Esophagus squamous epithelium (tissue), 5 donors: ENCODE data around the gene LTBP2. TPM values are rescaled to one million over a fixed set of nuclear protein-coding genes. Genes with fewer than 3 reads are reported as not detected.

Experiments
- DNase-seq: peaks from one replicate; lab custom pipeline; 2025; lab: John Stamatoyannopoulos, UW
- H3K27ac ChIP-seq, 4 donors: fragments of 200-600 bp; sonication (generic); one replicate each; pipeline ENCODE4 v1.5.1; 2016 to 2019; ENCODE audit warnings: mild to moderate bottlenecking in 1 of 4
- H3K27me3 ChIP-seq, 4 donors: fragments of 200-600 bp; sonication (generic); 1 replicate in 3 of 4; 2 replicates in 1 of 4; pipeline versions ENCODE4 v1.5.1 to v1.6.0; 2017 to 2021; ENCODE audit warnings: antibody characterized with exemption in 1 of 4
- H3K36me3 ChIP-seq, 3 donors: fragments of 200-600 bp; sonication (generic); one replicate each; pipeline ENCODE4 v1.5.1; 2016 to 2019
- H3K4me1 ChIP-seq, 3 donors: fragments of 200-600 bp; sonication (generic); one replicate each; pipeline ENCODE4 v1.5.1; 2017 to 2019
- H3K4me3 ChIP-seq, 4 donors: fragments of 200-600 bp; sonication (generic); 1 replicate in 3 of 4; 2 replicates in 1 of 4; pipeline ENCODE4 v1.5.1; 2016 to 2019; ENCODE audit warnings: mild to moderate bottlenecking in 2 of 4, moderate library complexity in 1 of 4
- H3K9me3 ChIP-seq, 3 donors: fragments of 200-600 bp; sonication (generic); one replicate each; pipeline ENCODE4 v1.5.1; 2016 to 2019
- POLR2A ChIP-seq, 4 donors: fragments of 450-650 bp; IDR thresholded peaks; one replicate each; pipeline ENCODE4 v1.6.1; 2017; ENCODE audit warnings: antibody characterized with exemption in 4 of 4, mild to moderate bottlenecking in 4 of 4, moderate library complexity in 3 of 4
- WGBS, 2 donors: methylation state at CpG; one replicate each; pipeline ENCODE4 v1.1.5; 2018; 5-methylcytosine and 5-hydroxymethylcytosine counted together
- intact Hi-C: fragments of 100-400 bp; cut with DNase I; formaldehyde crosslinking; loops from one replicate; pipeline ENCODE4 v1.15.0; 2022
- total RNA-seq, 4 donors: library from RNA; depleted of rRNA; stranded (reverse); fragments of >200 nt; gene quantifications; one replicate each; pipeline ENCODE4 v1.1.0, GENCODE V29; 2016
- TF ChIP-seq, protein P1 (sequence below), 6 experiments: fragments of 450-650 bp in 4 of 6; fragments of 200-600 bp in 2 of 6; sonication (generic) in 2 of 6; IDR thresholded peaks; one replicate each; pipeline ENCODE4 v1.5.1; 2016 to 2019; ENCODE audit warnings: antibody characterized with exemption in 6 of 6, mild to moderate bottlenecking in 4 of 6, moderate library complexity in 4 of 6
- donor health status: DM: yes; HTN: yes; CAD: no.

The LTBP2 gene
- total RNA-seq, 4 donors from 2014 or later, result 10.3 to 41.6 (median 17.0) TPM

DNA sequence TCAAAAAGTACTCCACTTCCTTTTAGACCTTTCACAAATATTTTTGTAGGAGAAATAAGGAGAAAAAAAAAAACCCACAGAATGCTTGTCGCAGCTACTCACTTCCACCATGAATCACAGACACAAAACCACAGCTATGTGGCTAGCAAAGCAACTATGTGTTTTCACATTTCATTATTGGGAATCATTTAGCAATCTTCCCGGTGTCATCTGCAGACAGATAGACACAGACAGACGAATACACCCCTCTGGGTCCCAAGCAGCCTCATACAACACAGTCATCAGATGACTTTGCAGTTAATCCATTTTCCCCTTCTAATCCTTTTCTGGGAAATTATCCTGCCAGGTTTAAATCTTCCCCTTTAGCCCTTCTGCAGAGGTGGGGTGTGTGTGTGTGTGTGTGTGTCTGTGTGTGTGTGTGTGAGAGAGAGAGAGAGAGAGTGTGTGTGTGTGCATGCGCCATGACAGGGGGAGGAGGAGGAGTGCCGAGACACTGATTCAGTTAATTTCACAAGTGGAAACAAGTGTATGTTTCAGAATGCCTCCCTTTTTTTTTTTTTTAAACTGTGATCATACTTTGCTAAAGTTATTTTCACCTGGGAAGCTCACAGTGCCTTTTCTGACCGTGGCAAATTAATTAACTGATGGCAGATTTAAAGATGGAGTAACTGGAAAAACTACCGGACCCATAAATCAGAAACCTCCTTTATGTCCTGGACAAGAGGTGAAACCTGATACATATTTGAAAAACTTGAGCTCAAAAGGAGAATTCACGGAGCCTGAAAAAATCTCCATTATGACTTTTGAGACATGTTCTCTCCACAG is 39.9 kb downstream of the LTBP2 start:
- no peak for DNase-seq
- Histone ChIP-seq H3K36me3 (no peaks in the 10 kb centered on the region), H3K4me3 (peak overlapping the region in 3 of 4 donors; percentile 4 to 44 (median 16)), H3K27me3 (no peaks in the 10 kb centered on the region), H3K4me1 (peaks cover 66 to 98% (median 77%) of the 10 kb centered on the region in 3 donors), H3K27ac (peak overlapping the region; percentile 75 to 95 (median 90)), H3K9me3 (no peaks in the 10 kb centered on the region)
- WGBS, 2 donors, result 11 to 14% methylated on average over 8 of the region's 8 CpGs
- intact Hi-C loops, result no loop called here
- no peak for TF ChIP-seq POLR2A (IDR thresholded peaks at IDR 0.05)
- TF ChIP-seq, protein P1, sequence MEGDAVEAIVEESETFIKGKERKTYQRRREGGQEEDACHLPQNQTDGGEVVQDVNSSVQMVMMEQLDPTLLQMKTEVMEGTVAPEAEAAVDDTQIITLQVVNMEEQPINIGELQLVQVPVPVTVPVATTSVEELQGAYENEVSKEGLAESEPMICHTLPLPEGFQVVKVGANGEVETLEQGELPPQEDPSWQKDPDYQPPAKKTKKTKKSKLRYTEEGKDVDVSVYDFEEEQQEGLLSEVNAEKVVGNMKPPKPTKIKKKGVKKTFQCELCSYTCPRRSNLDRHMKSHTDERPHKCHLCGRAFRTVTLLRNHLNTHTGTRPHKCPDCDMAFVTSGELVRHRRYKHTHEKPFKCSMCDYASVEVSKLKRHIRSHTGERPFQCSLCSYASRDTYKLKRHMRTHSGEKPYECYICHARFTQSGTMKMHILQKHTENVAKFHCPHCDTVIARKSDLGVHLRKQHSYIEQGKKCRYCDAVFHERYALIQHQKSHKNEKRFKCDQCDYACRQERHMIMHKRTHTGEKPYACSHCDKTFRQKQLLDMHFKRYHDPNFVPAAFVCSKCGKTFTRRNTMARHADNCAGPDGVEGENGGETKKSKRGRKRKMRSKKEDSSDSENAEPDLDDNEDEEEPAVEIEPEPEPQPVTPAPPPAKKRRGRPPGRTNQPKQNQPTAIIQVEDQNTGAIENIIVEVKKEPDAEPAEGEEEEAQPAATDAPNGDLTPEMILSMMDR (IDR thresholded peaks at IDR 0.05), result no peak

GRCh38 chr14:74571441-74571841 is 40.6 kb downstream of the LTBP2 start:
- Histone ChIP-seq H3K9me3 (no peaks in the 10 kb centered on the region), H3K4me3 (peak overlapping the region in 1 of 4 donors; percentile 24), H3K4me1 (peaks cover 73 to 98% (median 78%) of the 10 kb centered on the region in 3 donors), H3K27me3 (no peaks in the 10 kb centered on the region), H3K27ac (peak overlapping the region; percentile 75 to 95 (median 90)), H3K36me3 (no peaks in the 10 kb centered on the region)
- no peak for DNase-seq
- intact Hi-C loops, result no loop called here
- WGBS, 2 donors, result 12 to 15% methylated on average over 9 of the region's 9 CpGs
- no peak for TF ChIP-seq POLR2A (IDR thresholded peaks at IDR 0.05)
- TF ChIP-seq, protein P1 (IDR thresholded peaks at IDR 0.05), result no peak

- H3K27ac ChIP-seq, result peak overlapping the region; percentile 75 to 95 (median 90)
- intact Hi-C loops, result no loop called here
- DNase-seq, result no peak
- H3K4me3 ChIP-seq, result no peak overlapping the region
- no peaks in the 10 kb centered on the region for H3K36me3 ChIP-seq
- no peaks in the 10 kb centered on the region for H3K9me3 ChIP-seq
- WGBS, 2 donors, result 59 to 61% methylated on average over 4 to 5 of the region's 5 CpGs
- TF ChIP-seq POLR2A (IDR thresholded peaks at IDR 0.05), result no peak
- TF ChIP-seq, protein P1 (IDR thresholded peaks at IDR 0.05), result no peak
- H3K27me3 ChIP-seq, result no peaks in the 10 kb centered on the region
- peaks cover 78 to 100% (median 80%) of the 10 kb centered on the region in 3 donors for H3K4me1 ChIP-seq
Observed at GRCh38 chr14:74570696-74571095, 41.3 kb downstream of the LTBP2 start.

- TF ChIP-seq, protein P1 (IDR thresholded peaks at IDR 0.05), result no peak
- TF ChIP-seq POLR2A (IDR thresholded peaks at IDR 0.05), result no peak
- Histone ChIP-seq H3K27ac (peak overlapping the region; percentile 75 to 95 (median 90)), H3K36me3 (no peaks in the 10 kb centered on the region), H3K9me3 (no peaks in the 10 kb centered on the region), H3K27me3 (no peaks in the 10 kb centered on the region), H3K4me1 (peaks cover 78 to 100% (median 79%) of the 10 kb centered on the region in 3 donors), H3K4me3 (no peak overlapping the region)
- DNase-seq, result no peak
- intact Hi-C loops, result no loop called here
- WGBS, 2 donors, result 27 to 56% methylated on average over 6 to 7 of the region's 8 CpGs
Observed at GRCh38 chr14:74569806-74570591, 42.0 kb downstream of the LTBP2 start.
